ENCODE results near the gene PTPRR.

DNA sequence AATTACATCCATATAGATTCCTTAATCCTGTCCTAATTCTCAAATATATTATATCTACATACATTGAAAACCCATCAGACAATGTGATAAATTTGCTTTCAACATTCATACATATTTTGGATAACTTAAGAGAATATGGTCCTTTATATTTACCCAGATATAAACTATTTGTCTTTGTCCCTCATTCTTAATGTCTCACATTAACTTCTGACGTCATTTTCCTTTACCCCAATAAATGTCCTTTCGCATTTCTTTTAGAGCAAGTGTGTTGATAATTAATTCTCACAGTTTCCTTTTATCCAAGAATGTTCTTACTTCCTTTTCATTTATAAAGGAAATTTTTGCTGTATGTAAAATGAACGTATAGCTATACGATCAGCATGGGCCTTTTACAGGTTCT, 12.6 kb upstream of the PTPRR start:
- TF ChIP-seq, protein P1, sequence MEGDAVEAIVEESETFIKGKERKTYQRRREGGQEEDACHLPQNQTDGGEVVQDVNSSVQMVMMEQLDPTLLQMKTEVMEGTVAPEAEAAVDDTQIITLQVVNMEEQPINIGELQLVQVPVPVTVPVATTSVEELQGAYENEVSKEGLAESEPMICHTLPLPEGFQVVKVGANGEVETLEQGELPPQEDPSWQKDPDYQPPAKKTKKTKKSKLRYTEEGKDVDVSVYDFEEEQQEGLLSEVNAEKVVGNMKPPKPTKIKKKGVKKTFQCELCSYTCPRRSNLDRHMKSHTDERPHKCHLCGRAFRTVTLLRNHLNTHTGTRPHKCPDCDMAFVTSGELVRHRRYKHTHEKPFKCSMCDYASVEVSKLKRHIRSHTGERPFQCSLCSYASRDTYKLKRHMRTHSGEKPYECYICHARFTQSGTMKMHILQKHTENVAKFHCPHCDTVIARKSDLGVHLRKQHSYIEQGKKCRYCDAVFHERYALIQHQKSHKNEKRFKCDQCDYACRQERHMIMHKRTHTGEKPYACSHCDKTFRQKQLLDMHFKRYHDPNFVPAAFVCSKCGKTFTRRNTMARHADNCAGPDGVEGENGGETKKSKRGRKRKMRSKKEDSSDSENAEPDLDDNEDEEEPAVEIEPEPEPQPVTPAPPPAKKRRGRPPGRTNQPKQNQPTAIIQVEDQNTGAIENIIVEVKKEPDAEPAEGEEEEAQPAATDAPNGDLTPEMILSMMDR (IDR thresholded peaks at IDR 0.05; ENCODE audit: low read depth, low read length), result no peak
- no peak for TF ChIP-seq POLR2A (IDR thresholded peaks at IDR 0.05; ENCODE audit: extremely low read depth, insufficient read length)
- TF ChIP-seq MAX (IDR thresholded peaks at IDR 0.05; ENCODE audit: low read depth, low read length), result no peak
